HG03469 (cell line): ENCODE measurements around the gene GPX5.
"Not testable (repeated sequence)": the region's sequence is repeated elsewhere in the genome, so short reads cannot be mapped to it uniquely, and the experiment has no call there.

Experiments used
- ATAC-seq: cut with Tn5 transposase; IDR thresholded peaks from one replicate; pipeline ENCODE4 v1.9.1; 2021; ENCODE audit warnings: mild to moderate bottlenecking, moderate library complexity, moderate number of reproducible peaks; ENCODE audit not compliant: unreplicated experiment

Gene GPX5

DNA sequence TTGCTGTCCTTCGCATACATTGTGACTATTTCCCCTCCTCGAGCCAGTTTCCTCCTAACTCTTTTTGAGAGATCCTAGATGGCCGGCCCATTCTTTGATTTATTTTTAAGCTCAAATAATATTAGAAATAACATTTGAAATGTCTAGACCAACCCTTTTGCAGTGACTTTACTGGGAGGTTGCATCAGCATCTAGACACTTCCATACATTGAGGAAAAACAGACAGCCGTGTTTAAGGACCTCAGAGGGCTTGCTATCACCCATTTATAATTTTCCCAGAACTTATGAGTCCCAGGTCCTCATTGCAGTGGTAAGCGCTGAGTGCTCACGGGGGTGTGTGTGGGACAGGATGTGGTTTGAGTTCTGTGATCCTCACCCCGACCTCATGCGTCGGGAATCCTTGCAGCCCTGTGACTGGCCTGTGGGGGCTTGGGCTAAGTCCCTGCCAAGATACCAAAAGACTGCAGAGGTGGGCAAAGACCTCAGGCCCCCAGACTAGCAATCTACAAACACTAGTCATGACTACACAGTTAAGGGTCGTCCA lies at the start of gene GPX5:
GPX5 (plus strand) TSS at position 386 of the 544 bp plus-strand sequence; CDS start at position 519, 133 bp downstream.
- ATAC-seq, result no peak

DNA sequence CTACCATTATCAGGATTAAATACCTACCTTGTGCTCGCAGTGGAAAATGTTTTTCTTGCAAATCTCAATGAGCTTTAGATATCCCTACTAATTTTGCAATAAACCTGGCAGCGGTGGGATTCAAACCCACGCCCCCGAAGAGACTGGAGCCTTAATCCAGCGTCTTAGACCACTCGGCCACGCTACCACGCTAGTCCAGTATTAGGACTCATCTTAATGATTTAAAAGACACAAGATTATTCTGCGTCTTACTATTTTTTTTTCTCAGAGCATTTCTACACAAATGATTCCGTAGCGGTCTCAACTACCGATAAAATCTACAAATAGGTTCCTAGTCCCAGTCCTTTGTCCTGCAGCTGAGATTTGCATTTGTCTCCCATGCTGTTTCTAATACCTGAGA lies 47.2 kb upstream of the GPX5 start:
- no peak for ATAC-seq

- ATAC-seq, result no peak
Observed at GRCh38 chr6:28480253-28480932, 45.3 kb upstream of the GPX5 start.

DNA sequence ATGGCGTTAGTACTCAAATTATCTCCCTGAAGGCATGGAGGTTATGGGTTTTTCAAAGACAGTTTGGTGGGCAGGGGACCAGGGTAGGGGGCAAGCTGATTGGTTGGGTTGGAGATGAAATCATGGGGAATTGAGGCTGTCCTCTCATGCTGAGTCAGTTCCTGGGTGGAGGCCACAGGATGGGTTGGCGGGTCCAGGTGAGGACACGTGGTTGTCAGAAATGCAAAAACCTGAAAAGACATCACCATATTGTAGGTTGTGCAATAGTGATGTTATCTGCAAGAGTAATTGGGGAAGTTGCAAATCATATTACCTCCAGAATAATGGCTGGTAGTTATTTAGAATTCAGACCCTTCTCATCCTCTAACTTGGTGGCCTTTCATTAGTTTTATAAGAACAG lies 40.2 kb upstream of the GPX5 start:
- no peak for ATAC-seq

GRCh38 chr6:28486533-28486932 lies 39.1 kb upstream of the GPX5 start:
- ATAC-seq, result no peak

GRCh38 chr6:28486988-28487742 lies 38.5 kb upstream of the GPX5 start:
- ATAC-seq, result no peak

DNA sequence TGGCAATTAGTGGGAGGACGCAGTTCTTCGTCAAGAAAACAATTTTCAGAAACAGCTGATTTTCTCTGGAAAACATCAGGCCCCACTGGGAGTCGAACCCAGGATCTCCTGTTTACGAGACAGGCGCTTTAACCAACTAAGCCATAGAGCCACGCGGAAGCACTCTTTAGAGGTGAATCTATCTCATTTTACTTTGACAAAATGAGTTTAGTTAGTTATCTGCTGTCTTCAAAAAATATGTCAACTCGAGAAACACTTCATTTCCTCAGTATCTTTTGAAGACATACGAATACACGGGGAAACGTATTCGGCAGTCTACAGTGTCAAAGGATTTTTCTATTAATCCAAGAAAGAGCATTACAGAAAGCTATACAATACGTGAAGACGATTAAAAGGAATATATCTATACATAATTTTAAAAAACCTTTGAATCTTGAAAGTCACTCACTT lies 36.7 kb upstream of the GPX5 start:
- ATAC-seq, result no peak

- peak; percentile 62 for ATAC-seq
Observed at GRCh38 chr6:28489366-28490204, 36.1 kb upstream of the GPX5 start.

- no peak for ATAC-seq
Observed at GRCh38 chr6:28490205-28490890, 35.3 kb upstream of the GPX5 start.

DNA sequence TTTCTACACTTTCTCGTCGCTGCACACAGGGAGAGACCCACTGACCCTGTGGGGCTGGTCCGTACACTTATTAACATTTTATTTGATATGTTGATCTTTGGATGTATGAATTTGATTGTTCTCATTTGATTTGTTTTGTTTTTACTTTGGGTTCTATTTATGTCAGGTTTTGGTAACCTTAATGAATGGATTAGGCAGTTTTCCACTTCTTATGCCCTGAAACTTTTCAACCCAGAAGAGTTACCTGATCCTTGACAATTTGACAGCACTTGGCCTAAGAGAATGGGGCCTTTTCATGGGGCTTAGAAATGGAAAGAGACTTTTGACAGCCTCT lies 33.7 kb upstream of the GPX5 start:
- ATAC-seq, result no peak

DNA sequence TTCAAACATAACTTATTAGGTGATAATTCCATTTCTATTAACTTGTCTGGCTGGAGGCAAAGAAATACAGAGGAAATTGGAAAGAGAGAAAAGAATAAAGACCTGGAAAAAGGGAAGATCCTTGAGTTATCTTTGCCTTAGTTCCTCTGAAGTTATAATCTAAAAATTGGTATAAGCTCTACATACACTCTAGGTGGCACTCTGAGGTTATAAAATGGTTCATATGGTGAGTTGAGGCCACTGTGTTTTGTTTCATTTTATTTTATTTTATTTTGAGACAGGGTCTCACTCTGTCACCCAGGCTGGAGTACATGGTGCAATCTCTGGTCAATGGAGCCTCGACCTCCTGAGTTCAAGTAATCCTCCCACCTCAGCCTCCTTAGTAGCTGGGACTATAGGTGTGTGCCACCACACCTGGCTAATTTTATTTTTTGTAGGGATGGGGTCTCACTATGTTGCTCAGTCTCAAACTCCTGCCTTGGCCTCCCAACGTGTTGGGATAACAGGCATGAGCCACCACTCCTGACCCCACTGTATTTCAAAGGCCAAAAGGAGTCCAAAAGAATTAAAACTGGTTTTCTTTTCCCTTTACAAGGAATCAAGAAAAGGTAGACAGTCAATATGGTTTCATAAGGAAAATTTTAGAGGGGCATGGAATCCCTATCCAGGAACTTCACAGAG lies 29.4 kb upstream of the GPX5 start:
- no peak for ATAC-seq

DNA sequence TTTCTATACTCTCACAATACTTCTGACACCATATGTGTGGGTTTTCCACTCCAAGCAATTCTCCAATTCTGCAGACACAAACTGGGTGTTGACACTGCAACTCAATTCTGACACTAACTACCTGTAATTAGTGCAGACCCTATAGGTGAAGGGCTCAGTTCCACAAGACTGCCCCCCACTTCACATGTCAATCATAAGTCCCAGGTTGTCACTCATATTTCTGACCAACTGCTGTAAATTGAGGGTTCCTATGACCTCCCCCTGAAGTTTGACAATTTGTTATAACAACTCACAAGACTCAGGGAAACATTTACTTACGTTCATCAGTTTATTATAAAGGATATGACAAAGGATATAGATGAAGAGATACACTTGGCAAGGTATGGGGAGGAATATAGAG lies 28.4 kb upstream of the GPX5 start:
- ATAC-seq, result no peak

DNA sequence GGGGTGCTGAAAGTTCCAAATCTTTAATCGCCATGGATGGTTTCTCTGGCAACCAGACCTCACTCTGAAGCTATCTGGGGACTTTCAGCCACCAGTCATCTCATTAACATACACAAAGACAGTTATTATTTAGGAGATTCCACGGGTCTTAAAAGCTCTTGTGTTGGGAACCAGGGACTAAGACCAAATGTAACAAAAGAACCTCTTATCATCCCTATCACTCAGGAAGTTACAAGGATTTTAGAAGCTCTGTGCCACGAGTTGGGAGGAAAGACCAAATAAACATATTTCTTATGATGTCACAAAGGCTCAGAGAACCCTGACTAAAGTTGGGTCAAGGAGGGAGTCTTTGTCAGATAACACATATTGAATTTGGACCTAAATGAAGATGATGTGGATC lies 27.8 kb upstream of the GPX5 start:
- no peak for ATAC-seq

GRCh38 chr6:28501259-28501658 lies 24.4 kb upstream of the GPX5 start:
- no peak for ATAC-seq

DNA sequence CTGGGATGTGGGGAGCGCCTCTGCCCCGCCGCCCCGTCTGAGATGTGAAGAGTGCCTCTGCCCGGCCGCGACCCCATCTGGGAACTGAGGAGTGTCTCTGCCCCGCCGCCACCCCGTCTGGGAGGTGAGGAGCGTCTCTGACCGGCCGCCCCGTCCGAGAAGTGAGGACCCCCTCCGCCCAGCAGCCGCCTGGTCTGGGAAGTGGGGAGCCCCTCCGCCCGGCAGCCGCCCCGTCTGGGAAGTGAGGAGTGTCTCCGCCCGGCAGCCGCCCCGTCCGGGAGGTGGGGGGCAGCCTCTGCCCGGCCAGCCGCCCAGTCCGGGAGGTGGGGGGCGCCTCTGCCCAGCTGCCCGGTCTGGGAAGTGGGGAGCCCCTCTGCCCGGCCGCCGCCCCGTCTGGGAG lies 23.5 kb upstream of the GPX5 start:
- not testable (repeated sequence) for ATAC-seq

DNA sequence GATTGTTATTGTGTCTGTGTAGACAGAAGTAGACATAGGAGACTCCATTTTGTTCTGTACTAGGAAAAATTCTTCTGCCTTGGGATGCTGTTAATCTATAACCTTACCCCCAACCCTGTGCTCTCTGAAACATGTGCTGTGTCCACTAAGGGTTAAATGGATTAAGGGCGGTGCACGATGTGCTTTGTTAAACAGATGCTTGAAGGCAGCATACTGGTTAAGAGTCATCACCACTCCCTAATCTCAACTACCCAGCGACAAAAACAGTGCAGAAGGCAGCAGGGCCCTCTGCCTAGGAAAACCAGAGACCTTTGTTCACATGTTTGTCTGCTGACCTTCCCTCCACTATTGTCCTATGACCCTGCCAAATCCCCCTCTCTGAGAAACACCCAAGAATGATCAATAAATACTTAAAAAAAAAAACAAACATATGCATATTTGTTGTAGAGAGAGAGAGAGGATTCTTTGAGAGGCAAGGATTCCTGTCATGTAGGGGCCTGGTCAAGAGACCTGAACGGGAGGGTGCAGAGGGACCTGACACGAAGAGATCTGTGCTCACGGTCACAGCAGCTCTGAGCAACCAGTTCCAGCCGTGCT lies 22.9 kb upstream of the GPX5 start:
- not testable (repeated sequence) for ATAC-seq

DNA sequence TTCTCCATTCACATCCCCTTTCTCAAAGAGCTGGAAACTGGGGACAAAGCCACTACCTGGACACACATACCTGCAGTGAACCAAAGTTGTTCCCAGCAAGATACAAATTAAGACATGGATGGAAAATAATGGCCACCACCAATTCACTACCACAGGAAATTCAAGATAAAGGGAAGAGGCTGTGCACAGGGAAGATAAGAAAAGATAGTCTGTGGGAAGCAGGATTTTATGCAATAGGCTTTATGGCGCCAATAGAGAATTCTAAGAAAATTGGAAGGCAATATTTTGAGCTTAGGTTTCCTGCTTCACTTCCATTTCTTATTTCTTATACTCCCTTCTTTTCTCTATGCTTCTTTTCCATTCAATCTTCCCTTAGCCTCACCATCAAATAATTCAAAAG lies 19.9 kb upstream of the GPX5 start:
- ATAC-seq, result no peak

- ATAC-seq, result no peak
Observed at GRCh38 chr6:28506807-28507475, 18.7 kb upstream of the GPX5 start.

GRCh38 chr6:28511628-28512300 lies 13.9 kb upstream of the GPX5 start:
- no peak for ATAC-seq
